Body of pancreas (tissue), 4 donors: Measurements from ENCODE around the gene HSD3B7. TPM values are rescaled to one million over a fixed set of nuclear protein-coding genes. Genes with fewer than 3 reads are reported as not detected.

Source experiments
- ATAC-seq: fragments of 150-250 bp; one replicate; pipeline ENCODE4 v1.9.1; 2016
- DNase-seq, 4 donors: peaks; one replicate each; pipeline ENCODE4 v3.0.0-alpha.2; 2019
- H3K27ac ChIP-seq, 4 donors: fragments of 200-600 bp; sonication (generic); 1 replicate in 3 of 4; 2 replicates in 1 of 4; pipeline versions ENCODE4 v1.5.1 to v1.6.1; 2016 to 2019; ENCODE audit warnings: mild to moderate bottlenecking in 1 of 4, mixed read lengths in 1 of 4, moderate library complexity in 1 of 4
- H3K27me3 ChIP-seq, 2 donors: fragments of 200-600 bp; sonication (generic); one replicate each; pipeline ENCODE4 v1.6.0; 2016; ENCODE audit warnings: mild to moderate bottlenecking in 1 of 2
- H3K36me3 ChIP-seq, 2 donors: fragments of 200-600 bp; sonication (generic); replicated peaks in 1 of 2; 2 replicates each; pipeline ENCODE4 v1.5.1; 2016; ENCODE audit warnings: low read depth in 2 of 2; ENCODE audit not compliant: insufficient read depth in 1 of 2
- H3K4me1 ChIP-seq: fragments of 200-600 bp; sonication (generic); one replicate; pipeline ENCODE4 v1.6.0; 2016
- H3K4me3 ChIP-seq, 2 donors: fragments of 200-600 bp; sonication (generic); 1 replicate in 1 of 2; 2 replicates in 1 of 2; pipeline ENCODE4 v1.5.1; 2016 to 2019
- H3K9me3 ChIP-seq, 3 donors: fragments of 200-600 bp; sonication (generic); 1 replicate in 2 of 3; 2 replicates in 1 of 3; pipeline ENCODE4 v1.5.1; 2016
- POLR2A ChIP-seq, 3 donors: fragments of 450-650 bp; IDR thresholded peaks; one replicate each; pipeline ENCODE4 v1.6.1; 2016; ENCODE audit warnings: antibody characterized with exemption in 3 of 3, mild to moderate bottlenecking in 2 of 3
- WGBS, 2 donors: methylation state at CpG; one replicate each; pipeline ENCODE4 v1.1.5; 2017; 5-methylcytosine and 5-hydroxymethylcytosine counted together
- intact Hi-C: fragments of 100-400 bp; cut with DNase I; formaldehyde crosslinking; loops from one replicate; pipeline ENCODE4 v1.15.1; 2023
- total RNA-seq, 2 donors: library from RNA; depleted of rRNA; stranded (reverse); fragments of >200 nt; gene quantifications; one replicate each; pipeline ENCODE4 v1.1.0, GENCODE V29; 2016
- TF ChIP-seq, protein P1 (sequence below), 7 experiments: fragments of 450-650 bp in 4 of 7; fragments of 200-600 bp in 3 of 7; sonication (generic) in 3 of 7; IDR thresholded peaks; one replicate each; pipeline ENCODE4 v1.5.1; 2016 to 2019; ENCODE audit warnings: antibody characterized with exemption in 7 of 7

The HSD3B7 gene
- total RNA-seq, 2 donors from 2014 or later, result 20.5 to 21.4 TPM

DNA sequence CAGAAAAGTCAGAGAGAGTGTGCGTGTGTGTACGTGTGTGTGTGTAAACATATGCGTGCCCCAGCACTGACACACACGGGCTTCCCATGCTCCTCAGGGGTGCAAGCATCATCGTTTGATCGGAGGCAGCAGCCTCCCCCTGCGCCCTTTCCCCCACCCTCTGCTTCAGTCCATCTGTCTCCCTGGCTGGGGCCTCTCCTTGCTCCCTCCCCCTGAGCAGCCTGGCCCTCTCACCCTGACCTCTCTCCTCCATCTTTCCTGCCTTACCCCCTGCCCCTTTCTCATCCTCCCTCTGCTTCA, 21.0 kb downstream of the HSD3B7 start:
- DNase-seq (no peak), ATAC-seq (no peak)
- H3K4me1 ChIP-seq, result peaks cover 7% of the 10 kb centered on the region
- 36 to 51% methylated on average over 7 of the region's 7 CpGs for WGBS, 2 donors
- intact Hi-C loops, result no loop called here
- no peak overlapping the region for H3K27ac ChIP-seq
- TF ChIP-seq POLR2A (IDR thresholded peaks at IDR 0.05), result no peak
- TF ChIP-seq, protein P1, sequence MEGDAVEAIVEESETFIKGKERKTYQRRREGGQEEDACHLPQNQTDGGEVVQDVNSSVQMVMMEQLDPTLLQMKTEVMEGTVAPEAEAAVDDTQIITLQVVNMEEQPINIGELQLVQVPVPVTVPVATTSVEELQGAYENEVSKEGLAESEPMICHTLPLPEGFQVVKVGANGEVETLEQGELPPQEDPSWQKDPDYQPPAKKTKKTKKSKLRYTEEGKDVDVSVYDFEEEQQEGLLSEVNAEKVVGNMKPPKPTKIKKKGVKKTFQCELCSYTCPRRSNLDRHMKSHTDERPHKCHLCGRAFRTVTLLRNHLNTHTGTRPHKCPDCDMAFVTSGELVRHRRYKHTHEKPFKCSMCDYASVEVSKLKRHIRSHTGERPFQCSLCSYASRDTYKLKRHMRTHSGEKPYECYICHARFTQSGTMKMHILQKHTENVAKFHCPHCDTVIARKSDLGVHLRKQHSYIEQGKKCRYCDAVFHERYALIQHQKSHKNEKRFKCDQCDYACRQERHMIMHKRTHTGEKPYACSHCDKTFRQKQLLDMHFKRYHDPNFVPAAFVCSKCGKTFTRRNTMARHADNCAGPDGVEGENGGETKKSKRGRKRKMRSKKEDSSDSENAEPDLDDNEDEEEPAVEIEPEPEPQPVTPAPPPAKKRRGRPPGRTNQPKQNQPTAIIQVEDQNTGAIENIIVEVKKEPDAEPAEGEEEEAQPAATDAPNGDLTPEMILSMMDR (IDR thresholded peaks at IDR 0.05), result no peak
- H3K9me3 ChIP-seq, result no peaks in the 10 kb centered on the region
- no peaks in the 10 kb centered on the region for H3K36me3 ChIP-seq
- H3K4me3 ChIP-seq, result no peak overlapping the region
- peaks cover 0 to 7% of the 10 kb centered on the region in 2 donors for H3K27me3 ChIP-seq

DNA sequence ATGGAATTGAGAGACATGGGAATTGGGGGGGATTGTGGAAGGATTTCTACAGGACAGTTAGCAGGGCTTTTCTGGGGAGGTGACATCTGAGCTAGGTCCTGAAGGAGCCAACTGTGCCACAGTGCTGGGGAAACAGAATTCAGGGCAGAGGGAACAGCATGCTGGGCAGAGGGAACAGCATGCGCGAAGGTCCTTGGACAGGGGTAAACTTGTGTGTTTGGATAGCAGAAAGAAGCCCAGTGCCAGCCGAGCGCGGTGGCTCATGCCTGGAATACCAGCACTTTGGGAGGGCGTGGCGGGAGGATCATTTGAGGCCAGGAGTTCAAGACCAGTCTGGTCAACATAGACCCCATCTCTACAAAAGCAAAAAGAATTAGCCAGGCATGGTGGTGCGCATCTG, 21.6 kb downstream of the HSD3B7 start:
- no peak for TF ChIP-seq POLR2A (IDR thresholded peaks at IDR 0.05)
- 78 to 79% methylated on average over 8 of the region's 8 CpGs for WGBS, 2 donors
- H3K4me3 ChIP-seq, result no peak overlapping the region
- H3K27ac ChIP-seq, result no peak overlapping the region
- ATAC-seq, result no peak
- H3K27me3 ChIP-seq, result peaks cover 0 to 13% of the 10 kb centered on the region in 2 donors
- no peaks in the 10 kb centered on the region for H3K9me3 ChIP-seq
- DNase-seq, result no peak
- H3K4me1 ChIP-seq, result peaks cover 7% of the 10 kb centered on the region
- intact Hi-C loops, result no loop called here
- H3K36me3 ChIP-seq, result no peaks in the 10 kb centered on the region

DNA sequence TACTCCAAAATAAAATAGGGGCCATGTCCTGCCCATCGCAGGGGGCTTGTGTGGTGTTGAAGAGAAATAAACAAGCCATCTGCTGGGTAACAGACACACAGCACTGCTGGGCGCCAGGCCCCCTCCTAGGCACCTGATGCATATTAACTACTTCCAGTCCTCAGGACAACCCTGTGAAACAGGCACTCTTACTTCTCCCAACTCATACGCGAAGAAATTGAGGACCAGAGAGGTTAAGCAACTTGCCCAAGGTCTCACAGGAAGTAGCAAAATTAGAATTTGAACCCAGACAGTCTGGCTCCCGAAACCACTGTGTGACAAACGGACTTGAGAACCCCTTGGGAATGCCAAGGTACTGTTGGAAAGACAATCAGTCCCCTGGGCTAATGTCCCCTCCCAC, 22.7 kb downstream of the HSD3B7 start:
- H3K27ac ChIP-seq, result no peak overlapping the region
- no peak overlapping the region for H3K4me3 ChIP-seq
- no peaks in the 10 kb centered on the region for H3K36me3 ChIP-seq
- no peaks in the 10 kb centered on the region for H3K4me1 ChIP-seq
- intact Hi-C loops, result no loop called here
- H3K27me3 ChIP-seq, result peaks cover 0 to 15% of the 10 kb centered on the region in 2 donors
- DNase-seq (no peak), ATAC-seq (no peak)
- TF ChIP-seq POLR2A (IDR thresholded peaks at IDR 0.05), result no peak
- TF ChIP-seq, protein P1 (IDR thresholded peaks at IDR 0.05), result no peak
- WGBS, 2 donors, result 35 to 50% methylated on average over 6 of the region's 6 CpGs
- no peaks in the 10 kb centered on the region for H3K9me3 ChIP-seq

DNA sequence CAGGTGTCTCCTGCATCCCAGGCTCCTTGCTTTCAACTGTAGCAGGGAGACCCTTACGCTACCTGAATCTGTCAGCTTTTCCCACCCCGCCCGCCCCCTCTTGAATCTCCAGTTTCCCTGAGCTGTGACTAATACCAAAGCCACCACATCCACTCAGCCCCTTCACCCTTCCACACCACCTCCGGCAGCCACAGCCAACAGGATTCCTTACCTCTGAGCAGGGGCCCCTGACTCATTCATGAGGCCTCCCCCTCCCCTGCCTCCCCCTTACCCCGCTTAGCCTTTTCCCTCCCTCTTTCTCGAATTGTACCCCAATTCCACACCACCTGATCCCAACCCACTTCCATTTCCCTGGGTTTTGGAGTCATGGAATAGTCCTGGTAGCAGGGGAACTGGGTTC, 23.1 kb downstream of the HSD3B7 start:
- H3K27me3 ChIP-seq, result peaks cover 0 to 15% of the 10 kb centered on the region in 2 donors

DNA sequence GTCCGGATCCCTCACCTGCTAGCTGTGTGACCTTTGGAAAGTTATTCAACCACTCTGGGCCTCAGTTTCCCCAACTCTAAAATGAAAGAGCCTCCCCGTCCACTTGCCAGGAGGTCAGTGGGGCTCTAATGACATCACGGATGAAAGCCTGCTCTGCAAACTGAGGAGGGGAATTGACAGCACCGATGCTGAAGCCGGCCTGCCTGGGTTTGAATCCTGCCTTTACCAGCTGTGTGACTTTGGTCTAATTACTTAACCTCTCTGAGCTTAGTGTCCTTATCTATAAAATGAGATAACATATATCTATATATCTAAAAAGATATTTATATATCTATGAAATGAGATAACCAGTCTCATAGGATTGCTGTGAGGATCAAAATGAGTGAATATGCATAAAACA, 23.5 kb downstream of the HSD3B7 start:
- 62 to 67% methylated on average over 5 of the region's 5 CpGs for WGBS, 2 donors
- no peaks in the 10 kb centered on the region for H3K4me1 ChIP-seq
- no peaks in the 10 kb centered on the region for H3K36me3 ChIP-seq
- peaks cover 0 to 15% of the 10 kb centered on the region in 2 donors for H3K27me3 ChIP-seq
- no peak for ATAC-seq
- intact Hi-C loops, result no loop called here
- no peaks in the 10 kb centered on the region for H3K9me3 ChIP-seq
- H3K4me3 ChIP-seq, result no peak overlapping the region
- no peak for DNase-seq
- no peak for TF ChIP-seq POLR2A (IDR thresholded peaks at IDR 0.05)
- TF ChIP-seq, protein P1 (IDR thresholded peaks at IDR 0.05), result no peak
- no peak overlapping the region for H3K27ac ChIP-seq

More for the DNA sequence above, 23.1 kb downstream of the HSD3B7 start:
- Histone ChIP-seq H3K4me3 (no peak overlapping the region), H3K36me3 (no peaks in the 10 kb centered on the region), H3K4me1 (no peaks in the 10 kb centered on the region), H3K9me3 (no peaks in the 10 kb centered on the region), H3K27ac (no peak overlapping the region)
- no peak for ATAC-seq
- WGBS, 2 donors, result 49 to 60% methylated on average over 5 to 6 of the region's 6 CpGs
- no peak for TF ChIP-seq POLR2A (IDR thresholded peaks at IDR 0.05)
- TF ChIP-seq, protein P1 (IDR thresholded peaks at IDR 0.05), result no peak
- intact Hi-C loops, result no loop called here
- DNase-seq, result no peak
